Measurements from ENCODE around the gene ZCRB1.

DNA sequence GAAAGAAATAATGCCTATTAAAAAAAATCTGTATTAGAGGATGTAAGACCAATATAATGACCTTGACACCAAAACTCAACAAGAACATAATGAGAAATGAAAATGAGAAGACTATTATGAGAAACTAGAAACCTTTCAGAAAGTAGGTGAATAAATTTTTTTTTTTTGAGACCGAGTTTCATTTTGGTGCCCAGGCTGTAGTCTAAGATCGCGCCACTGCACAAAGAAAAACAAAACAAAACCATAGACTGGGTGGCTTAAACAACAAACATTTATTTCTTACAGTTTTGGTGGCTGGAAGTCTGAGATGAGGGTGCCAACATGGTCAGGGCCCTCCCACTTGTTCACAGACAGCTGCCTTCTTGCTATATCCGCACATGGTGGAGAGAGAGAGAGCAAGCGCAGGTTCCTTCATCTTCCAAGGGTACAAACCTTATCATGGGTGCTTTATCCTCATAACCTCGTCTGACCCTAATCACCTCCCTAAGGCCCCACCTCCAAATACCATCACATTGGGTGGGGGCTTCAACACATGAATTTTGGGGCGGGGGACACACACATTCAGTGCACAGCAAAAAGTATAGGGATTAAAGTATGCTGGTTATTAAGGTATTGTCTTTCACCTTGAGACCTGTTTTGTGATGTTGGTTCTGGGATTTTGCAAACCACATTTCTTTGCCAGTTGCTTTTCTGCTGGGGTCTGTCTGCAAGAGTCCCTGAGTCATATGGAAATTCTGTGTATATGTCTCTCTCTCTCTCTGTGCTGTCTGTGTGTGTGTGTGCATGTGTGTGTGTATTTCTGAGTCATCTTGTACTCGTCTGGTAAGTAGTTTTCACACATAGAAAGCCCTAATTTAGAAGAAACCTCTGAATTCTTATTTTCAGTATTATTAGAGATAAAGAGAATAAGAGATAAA, 26.2 kb downstream of the ZCRB1 start:
- TF ChIP-seq GATA3 (IDR thresholded peaks at IDR 0.05; ENCODE audit: low read depth, low read length) (no peak), GATA2 (IDR thresholded peaks at IDR 0.05; ENCODE audit: low read depth, low read length) (no peak)

Data from SH-SY5Y (cell line).